GM13977 (cell line): Measurements from ENCODE around the gene KAT7.

ENCODE experiments used
- DNase-seq: peaks from one replicate; pipeline ENCODE4 v3.0.0; 2012; ENCODE audit warnings: low spot score
- CTCF ChIP-seq: IDR thresholded peaks from 2 replicates; pipeline ENCODE4 v1.5.1; 2012; ENCODE audit warnings: mild to moderate bottlenecking, control low read depth; ENCODE audit not compliant: insufficient read depth; ENCODE audit errors: extremely low read depth, missing control alignments
- in situ Hi-C: fragments of 300-500 bp; cut with MboI; formaldehyde crosslinking; loops from one replicate; pipeline ENCODE4 v1.12.0; 2022; ENCODE audit warnings: low sequenced_read_pairs, low pct_unique_long_range_greater_than_20kb, mixed read lengths, inconsistent platforms; ENCODE audit not compliant: unreplicated experiment

KAT7 gene

GRCh38 chr17:49871211-49871610 lies 82.7 kb downstream of the KAT7 start:
- no peak for TF ChIP-seq CTCF
- in situ Hi-C loops, result no loop called here
- no peak for DNase-seq

- no peak for TF ChIP-seq CTCF
- no peak for DNase-seq
- in situ Hi-C loops, result no loop called here
Measured at GRCh38 chr17:49872754-49873377, 84.4 kb downstream of the KAT7 start.

- DNase-seq, result no peak
- in situ Hi-C loops, result no loop called here
- no peak for TF ChIP-seq CTCF
Measured at GRCh38 chr17:49873466-49873865, 85.0 kb downstream of the KAT7 start.

- in situ Hi-C loops, result no loop called here
- DNase-seq, result no peak
- TF ChIP-seq CTCF, result no peak
Measured at GRCh38 chr17:49873926-49874325, 85.4 kb downstream of the KAT7 start.

DNA sequence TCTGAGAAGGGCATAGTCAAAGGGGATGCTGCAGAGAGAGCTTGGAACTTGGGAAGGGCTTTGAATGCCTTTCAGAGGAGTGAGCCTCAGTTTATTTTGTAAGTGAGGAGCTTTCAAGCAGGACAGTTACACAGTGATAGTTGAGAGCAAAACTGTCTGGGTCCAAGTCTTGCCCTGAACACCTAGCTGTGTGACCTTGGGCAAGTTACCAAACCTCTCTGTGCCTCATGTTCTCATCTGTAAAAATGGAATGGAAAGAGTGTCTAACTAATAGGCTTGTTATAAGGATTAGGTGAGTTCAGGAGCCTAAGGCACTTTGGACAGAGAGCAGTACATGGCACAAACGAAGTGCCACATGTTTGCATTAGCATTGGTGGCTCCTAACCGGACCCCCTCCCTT lies 86.4 kb downstream of the KAT7 start:
- in situ Hi-C loops, result no loop called here
- no peak for TF ChIP-seq CTCF
- DNase-seq, result no peak

- no peak for TF ChIP-seq CTCF
- no peak for DNase-seq
- in situ Hi-C loops, result no loop called here
Measured at GRCh38 chr17:49875685-49876084, 87.2 kb downstream of the KAT7 start.
